Psoas muscle (tissue), 8 donors: ENCODE results near the gene CTNS. TPM values are rescaled to one million over a fixed set of nuclear protein-coding genes. Genes with fewer than 3 reads are reported as not detected.

Experiments used
- ATAC-seq, 4 donors: fragments of 200-7000 bp; cut with Tn5 transposase; one replicate each; pipeline ENCODE4 v1.9.1; 2020; ENCODE audit warnings: moderate library complexity in 3 of 4, mild to moderate bottlenecking in 2 of 4
- DNase-seq, 2 donors: peaks; one replicate each; pipeline ENCODE4 v3.0.0-alpha.2; 2020
- H3K27ac ChIP-seq: fragments of 200-600 bp; one replicate; pipeline ENCODE4 v1.8.0; 2022
- H3K27me3 ChIP-seq, 3 donors: fragments of 200-600 bp in 1 of 3; one replicate each; pipeline versions ENCODE4 v1.6.1 to v1.8.0; 2013 to 2022; ENCODE audit warnings: low read length in 2 of 3, mild to moderate bottlenecking in 2 of 3, moderate library complexity in 1 of 3; ENCODE audit not compliant: insufficient read depth in 3 of 3
- H3K36me3 ChIP-seq, 2 donors: fragments of 200-600 bp in 1 of 2; one replicate each; pipeline versions ENCODE4 v1.6.1 to v1.8.0; 2013 to 2022; ENCODE audit warnings: low read depth in 1 of 2, mild to moderate bottlenecking in 1 of 2, moderate library complexity in 1 of 2; ENCODE audit not compliant: insufficient read depth in 1 of 2
- H3K4me1 ChIP-seq: fragments of 200-600 bp; one replicate; pipeline ENCODE4 v1.8.0; 2022
- H3K4me3 ChIP-seq: fragments of 200-600 bp; one replicate; pipeline ENCODE4 v1.8.0; 2022; ENCODE audit warnings: mild to moderate bottlenecking
- H3K9me3 ChIP-seq: fragments of 200-600 bp; one replicate; pipeline ENCODE4 v1.8.0; 2022
- CTCF ChIP-seq: fragments of 200-600 bp; IDR thresholded peaks from one replicate; pipeline ENCODE4 v1.8.0; 2022; ENCODE audit warnings: antibody characterized with exemption
- WGBS, 3 donors: extraction: QIAGEN DNeasy Blood & Tissue Kit; methylation state at CpG; one replicate each; pipeline versions ENCODE4 v1.1.6 to v1.1.7; 2013; 5-methylcytosine and 5-hydroxymethylcytosine counted together
- intact Hi-C, 2 donors: fragments of 100-400 bp; cut with DNase I; formaldehyde crosslinking; loops; one replicate each; pipeline versions ENCODE4 v1.11.0 to v1.14.2; 2022
- polyA plus RNA-seq, 3 donors: library from polyadenylated mRNA; stranded (reverse); fragments of 200-250 nt; gene quantifications; one replicate each; pipeline ENCODE4 v1.2.3, GENCODE V29; 2013
- total RNA-seq, 4 donors: library from RNA; stranded (reverse); fragmentation: NEBNext Ultra II Directional in 2 of 4; extraction: Animal tissue kit (Norgen Biotek cat#: 25700) in 2 of 4; gene quantifications; one replicate each; pipeline versions ENCODE4 v1.2.1 to v1.2.4, GENCODE V29; 2021 to 2023
- donor health status: healthy with polysubstance abuse.
- donor health status: DM: no; HTN: no; CAD: no; lungs with moderate emphysema.
- donor health status: Bipolar disorder and iron deficiency.
- donor health status: healthy.
- donor health status: DM: yes; HTN: yes; CAD: no.
- donor health status: DM: no; HTN: no; CAD: no.
- donor health status: DM: no; HTN: no; CAD: no.
- donor health status: DM: yes; HTN: yes; CAD: no.

Gene CTNS
- total and polyA plus RNA-seq, 7 donors = 7.3 to 32.7 (median 10.1) TPM

GRCh38 chr17:3643889-3644349, 7.4 kb downstream of the CTNS start:
- no peak for TF ChIP-seq CTCF
- Histone ChIP-seq H3K9me3 (no peaks in the 10 kb centered on the region), H3K27ac (no peak overlapping the region), H3K36me3 (peaks cover 0 to 55% of the 10 kb centered on the region in 2 donors), H3K4me3 (no peak overlapping the region), H3K27me3 (no peaks in the 10 kb centered on the region), H3K4me1 (peaks cover 16% of the 10 kb centered on the region)
- DNase-seq (no peak), ATAC-seq (no peak)
- 93 to 97% (median 95%) methylated on average over 4 of the region's 4 CpGs for whole genome bisulfite sequencing, 3 donors
- intact Hi-C loops = no loop called here

- H3K9me3 ChIP-seq = no peaks in the 10 kb centered on the region
- H3K4me3 ChIP-seq = no peak overlapping the region
- intact Hi-C loops = no loop called here
- peaks cover 8% of the 10 kb centered on the region for H3K4me1 ChIP-seq
- DNase-seq (no peak), ATAC-seq (no peak)
- WGBS, 3 donors = 58 to 87% (median 83%) methylated on average over 5 of the region's 5 CpGs
- peaks cover 0 to 65% of the 10 kb centered on the region in 2 donors for H3K36me3 ChIP-seq
- no peaks in the 10 kb centered on the region for H3K27me3 ChIP-seq
- no peak for TF ChIP-seq CTCF
- no peak overlapping the region for H3K27ac ChIP-seq
These were observed 8.8 kb downstream of the CTNS start for GRCh38 chr17:3645310-3645709.

- Histone ChIP-seq H3K27ac (no peak overlapping the region), H3K4me3 (no peak overlapping the region), H3K9me3 (no peaks in the 10 kb centered on the region), H3K27me3 (no peaks in the 10 kb centered on the region), H3K4me1 (no peaks in the 10 kb centered on the region), H3K36me3 (peaks cover 0 to 83% of the 10 kb centered on the region in 2 donors)
- DNase-seq (no peak), ATAC-seq (peak in 2 of 4 donors; percentile 10)
- intact Hi-C loops = no loop called here
- 80 to 88% (median 81%) methylated on average over 12 of the region's 12 CpGs for WGBS, 3 donors
- no peak for TF ChIP-seq CTCF
These were observed 10.7 kb downstream of the CTNS start for GRCh38 chr17:3647251-3647650.

GRCh38 chr17:3647769-3648555, 11.4 kb downstream of the CTNS start:
- Histone ChIP-seq H3K27ac (no peak overlapping the region), H3K4me1 (no peaks in the 10 kb centered on the region), H3K27me3 (no peaks in the 10 kb centered on the region), H3K4me3 (no peak overlapping the region), H3K36me3 (peaks cover 0 to 84% of the 10 kb centered on the region in 2 donors), H3K9me3 (no peaks in the 10 kb centered on the region)
- TF ChIP-seq CTCF = peak; percentile 49
- intact Hi-C loops = no loop called here
- ATAC-seq (peak; percentile 74 to 84 (median 82)), DNase-seq (peak in 1 of 2 donors; percentile 72)
- 52 to 63% (median 53%) methylated on average over 20 of the region's 20 CpGs for WGBS, 3 donors
